H7 (cell line): Measurements from ENCODE around the gene CNDP1. TPM values are rescaled to one million over a fixed set of nuclear protein-coding genes. Genes with fewer than 3 reads are reported as not detected.

ENCODE experiments used
- DNase-seq: peaks from one replicate; pipeline ENCODE4 v3.0.0; 2012
- H3K27me3 ChIP-seq: 2 replicates; pipeline ENCODE4 v1.6.0; 2011; ENCODE audit warnings: mild to moderate bottlenecking, low read length; ENCODE audit not compliant: control insufficient read depth, insufficient read depth
- H3K36me3 ChIP-seq: replicated peaks from 2 replicates; pipeline ENCODE4 v1.5.1; 2011; ENCODE audit warnings: low read length; ENCODE audit not compliant: control insufficient read depth, insufficient read depth
- H3K4me3 ChIP-seq: 2 replicates; pipeline ENCODE4 v1.5.1; 2011; ENCODE audit warnings: low read depth, mild to moderate bottlenecking, control low read depth, low read length, moderate library complexity; ENCODE audit not compliant: insufficient read depth
- total RNA-seq: library from RNA; depleted of rRNA; stranded (reverse); fragments of >200 nt; shearing (Covaris generic); gene quantifications from 2 replicates; pipeline ENCODE4 v1.2.3, GENCODE V29; 2014

Gene CNDP1
- total RNA-seq, 1 experiment from 2014 or later, result not detected

- Histone ChIP-seq H3K4me3 (no peak overlapping the region), H3K36me3 (no peaks in the 10 kb centered on the region), H3K27me3 (no peaks in the 10 kb centered on the region)
- DNase-seq, result no peak
Observed at GRCh38 chr18:74616494-74616893, 82.2 kb downstream of the CNDP1 start.

GRCh38 chr18:74617486-74617885, 83.2 kb downstream of the CNDP1 start:
- no peak for DNase-seq
- Histone ChIP-seq H3K36me3 (no peaks in the 10 kb centered on the region), H3K27me3 (no peaks in the 10 kb centered on the region), H3K4me3 (no peak overlapping the region)

GRCh38 chr18:74622072-74622471, 87.8 kb downstream of the CNDP1 start:
- DNase-seq, result no peak
- H3K4me3 ChIP-seq, result no peak overlapping the region
- no peaks in the 10 kb centered on the region for H3K36me3 ChIP-seq
- H3K27me3 ChIP-seq, result no peaks in the 10 kb centered on the region

GRCh38 chr18:74623047-74623816, 88.9 kb downstream of the CNDP1 start:
- DNase-seq, result peak; percentile 40
- no peaks in the 10 kb centered on the region for H3K27me3 ChIP-seq
- no peaks in the 10 kb centered on the region for H3K36me3 ChIP-seq
- H3K4me3 ChIP-seq, result no peak overlapping the region

GRCh38 chr18:74624466-74624865, 90.2 kb downstream of the CNDP1 start:
- no peaks in the 10 kb centered on the region for H3K36me3 ChIP-seq
- no peak overlapping the region for H3K4me3 ChIP-seq
- no peak for DNase-seq
- H3K27me3 ChIP-seq, result no peaks in the 10 kb centered on the region

GRCh38 chr18:74625157-74625556, 90.9 kb downstream of the CNDP1 start:
- Histone ChIP-seq H3K4me3 (no peak overlapping the region), H3K36me3 (no peaks in the 10 kb centered on the region), H3K27me3 (no peaks in the 10 kb centered on the region)
- DNase-seq, result no peak

- Histone ChIP-seq H3K4me3 (no peak overlapping the region), H3K27me3 (no peaks in the 10 kb centered on the region), H3K36me3 (no peaks in the 10 kb centered on the region)
- DNase-seq, result no peak
Observed at GRCh38 chr18:74626049-74626874, 92.0 kb downstream of the CNDP1 start.

GRCh38 chr18:74630804-74631203, 96.5 kb downstream of the CNDP1 start:
- H3K4me3 ChIP-seq, result no peak overlapping the region
- no peak for DNase-seq
- no peaks in the 10 kb centered on the region for H3K27me3 ChIP-seq
- H3K36me3 ChIP-seq, result no peaks in the 10 kb centered on the region

- no peak for DNase-seq
- Histone ChIP-seq H3K36me3 (no peaks in the 10 kb centered on the region), H3K27me3 (no peaks in the 10 kb centered on the region), H3K4me3 (no peak overlapping the region)
Observed at GRCh38 chr18:74631212-74631611, 96.9 kb downstream of the CNDP1 start.

- H3K36me3 ChIP-seq, result no peaks in the 10 kb centered on the region
- no peak overlapping the region for H3K4me3 ChIP-seq
- H3K27me3 ChIP-seq, result no peaks in the 10 kb centered on the region
- no peak for DNase-seq
Observed at GRCh38 chr18:74631623-74632350, 97.5 kb downstream of the CNDP1 start.

GRCh38 chr18:74632351-74632679, 98.0 kb downstream of the CNDP1 start:
- no peaks in the 10 kb centered on the region for H3K36me3 ChIP-seq
- H3K4me3 ChIP-seq, result no peak overlapping the region
- DNase-seq, result no peak
- H3K27me3 ChIP-seq, result no peaks in the 10 kb centered on the region

GRCh38 chr18:74632856-74633255, 98.6 kb downstream of the CNDP1 start:
- H3K36me3 ChIP-seq, result no peaks in the 10 kb centered on the region
- no peaks in the 10 kb centered on the region for H3K27me3 ChIP-seq
- no peak for DNase-seq
- H3K4me3 ChIP-seq, result no peak overlapping the region

GRCh38 chr18:74633652-74634352, 99.5 kb downstream of the CNDP1 start:
- Histone ChIP-seq H3K4me3 (no peak overlapping the region), H3K36me3 (no peaks in the 10 kb centered on the region), H3K27me3 (no peaks in the 10 kb centered on the region)
- no peak for DNase-seq

- H3K27me3 ChIP-seq, result no peaks in the 10 kb centered on the region
- no peak overlapping the region for H3K4me3 ChIP-seq
- DNase-seq, result no peak
- no peaks in the 10 kb centered on the region for H3K36me3 ChIP-seq
Observed at GRCh38 chr18:74635224-74635975, 101.1 kb downstream of the CNDP1 start.
